Middle frontal gyrus (tissue), 1 donor: Measurements from ENCODE around the gene TIMM17A.

Experiments used
- DNase-seq: peaks from one replicate; pipeline ENCODE4 v3.0.0-alpha.2; 2015; ENCODE audit warnings: low spot score; ENCODE audit errors: extremely low spot score

TIMM17A gene

GRCh38 chr1:201955009-201955728 is at the start of gene TIMM17A:
TIMM17A (plus strand) TSS chr1:201955503; CDS start chr1:201955527, 24 bp downstream.
- peak; percentile 98 for DNase-seq

- no peak for DNase-seq
These were observed 49.0 kb upstream of the TIMM17A start for GRCh38 chr1:201906336-201906735.

- DNase-seq: no peak
These were observed 47.7 kb upstream of the TIMM17A start for GRCh38 chr1:201907621-201908020.

DNA sequence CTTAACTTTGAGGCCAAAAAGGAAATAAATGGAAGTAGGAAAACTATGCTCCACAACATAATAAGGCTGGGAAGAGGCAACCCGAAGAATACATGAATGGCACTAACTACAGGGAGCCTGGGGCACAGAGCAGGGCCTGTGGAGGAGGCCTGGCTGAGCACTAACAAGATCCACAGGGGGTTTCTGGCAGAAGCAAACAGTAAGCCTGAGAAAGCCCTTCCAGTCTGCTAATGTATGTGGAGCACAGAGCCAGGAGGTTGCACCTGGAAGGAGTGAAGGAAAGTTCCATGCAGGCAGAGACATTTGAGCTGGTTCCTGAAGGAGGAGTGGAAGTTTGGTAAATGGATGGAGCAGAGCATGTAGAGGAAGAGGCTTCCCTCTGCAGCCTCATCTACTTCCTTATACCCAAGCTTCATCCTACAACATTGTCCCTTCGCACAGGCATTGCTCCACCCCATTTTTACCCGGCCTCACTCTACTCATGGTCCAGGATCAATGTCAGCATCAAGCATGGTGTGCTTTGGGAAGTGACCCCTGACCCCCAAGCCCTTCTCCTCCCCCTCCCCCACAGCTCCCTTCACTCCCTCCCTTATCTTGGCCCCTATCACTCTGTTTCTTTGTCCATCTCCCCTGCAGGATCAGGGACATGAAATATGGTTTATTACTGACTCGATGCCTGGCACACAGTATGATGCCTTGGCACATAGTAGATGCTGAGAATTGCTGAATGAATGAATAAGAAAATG is 43.3 kb upstream of the TIMM17A start:
- no peak for DNase-seq

DNA sequence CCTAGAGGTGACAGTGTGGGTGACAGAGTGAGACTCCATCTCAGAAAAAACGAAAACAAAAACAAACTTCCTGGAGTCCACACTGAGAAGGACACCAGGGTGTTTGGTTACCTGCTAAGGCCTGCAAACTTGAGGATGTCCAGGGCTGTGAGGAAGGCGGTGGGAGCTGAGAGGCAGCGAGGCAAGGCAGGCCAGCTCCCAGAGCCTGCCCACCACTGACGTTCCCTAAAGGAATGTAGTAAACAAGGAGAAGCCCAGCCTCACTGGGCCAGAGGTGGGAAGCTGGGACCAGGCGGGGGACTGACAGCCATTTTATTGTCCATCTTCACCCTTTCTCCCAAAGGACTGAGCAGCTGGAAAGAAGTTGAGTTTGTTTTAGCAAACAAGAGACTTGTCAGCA is 42.5 kb upstream of the TIMM17A start:
- DNase-seq: no peak

DNA sequence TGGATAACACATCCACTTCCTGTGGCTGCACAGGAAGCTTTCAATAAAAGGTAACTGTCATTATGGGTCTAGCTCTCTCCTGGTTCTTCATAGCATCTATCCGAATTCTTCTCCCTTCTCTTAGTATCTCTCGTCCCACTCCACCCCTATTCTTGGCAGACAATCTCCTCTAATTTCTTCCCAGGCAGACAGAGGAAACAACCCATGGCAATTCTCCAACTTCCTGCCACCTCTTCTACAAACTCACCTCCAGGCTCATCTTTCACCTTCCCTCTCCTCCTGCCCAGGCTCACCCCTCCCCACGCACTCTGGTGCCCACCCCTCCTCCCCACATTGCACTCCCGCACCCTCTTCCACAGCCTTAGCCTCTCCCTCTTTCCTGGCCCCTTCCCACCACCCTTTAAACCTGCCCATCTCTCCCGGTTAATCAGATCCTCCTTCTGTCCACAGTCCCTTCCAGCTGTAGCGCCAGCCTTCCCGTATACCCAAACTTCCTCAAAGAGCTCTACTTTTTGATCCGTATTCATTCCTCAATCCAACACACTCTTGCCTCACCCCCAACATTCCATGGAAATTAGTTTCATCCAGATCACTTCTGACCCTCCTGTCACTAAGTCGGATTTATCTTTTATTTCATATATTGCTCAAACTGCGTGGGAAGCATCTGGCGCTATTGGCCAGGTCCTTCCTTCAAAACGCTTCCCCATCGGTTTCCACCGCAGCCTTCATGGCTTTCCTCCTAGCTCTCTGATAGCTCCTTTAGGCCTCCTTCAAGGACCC is 40.7 kb upstream of the TIMM17A start:
- DNase-seq: no peak

- no peak for DNase-seq
These were observed 38.6 kb upstream of the TIMM17A start for GRCh38 chr1:201916649-201917249.

DNA sequence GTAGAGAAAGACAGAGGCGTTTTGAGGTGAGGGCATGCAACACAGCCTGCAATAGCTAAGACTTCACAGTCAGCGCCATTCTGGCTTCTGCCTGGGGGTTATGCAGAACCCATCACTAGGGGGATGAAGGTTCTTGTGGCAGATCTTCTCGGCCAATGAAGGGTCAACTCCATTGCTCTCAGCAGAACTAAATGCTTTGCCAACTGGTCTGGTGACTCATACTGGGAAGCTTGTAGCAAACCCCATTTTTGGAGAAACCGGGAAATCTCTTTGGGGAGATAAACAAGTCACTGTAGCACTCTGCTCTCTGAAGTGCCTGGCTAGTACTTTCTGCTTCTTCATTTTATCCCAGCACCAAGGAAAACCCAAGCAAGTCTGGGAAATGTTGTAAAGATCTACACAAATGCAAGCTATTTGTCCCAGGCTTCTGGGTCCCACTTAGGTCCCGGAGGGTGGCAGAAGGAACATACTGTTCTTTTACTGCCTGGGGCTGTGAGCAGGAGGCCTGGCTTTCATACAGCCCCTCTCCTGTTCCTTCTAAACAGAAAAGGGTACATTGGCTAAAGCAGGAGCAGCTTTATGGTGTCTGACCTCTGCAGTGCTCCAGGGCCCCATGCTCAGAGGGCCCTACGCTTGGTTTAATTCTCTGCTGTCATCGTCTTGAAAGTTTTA is 37.8 kb upstream of the TIMM17A start:
- no peak for DNase-seq

- no peak for DNase-seq
These were observed 37.0 kb upstream of the TIMM17A start for GRCh38 chr1:201918343-201918742.

GRCh38 chr1:201921952-201922558 is 33.2 kb upstream of the TIMM17A start:
- DNase-seq: no peak

DNA sequence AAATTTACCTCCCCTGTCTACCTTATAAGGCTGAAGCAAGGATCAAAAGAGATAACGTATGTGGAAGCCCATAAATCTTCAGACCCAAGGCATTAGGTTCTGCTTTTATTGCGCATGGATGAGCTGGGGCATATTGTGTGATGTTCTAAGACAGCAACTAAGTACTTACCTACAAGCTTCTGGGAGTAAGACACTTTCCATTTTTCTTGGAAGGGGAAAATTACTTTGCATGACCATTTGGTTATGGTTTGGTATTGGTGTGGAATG is 30.1 kb upstream of the TIMM17A start:
- no peak for DNase-seq

DNA sequence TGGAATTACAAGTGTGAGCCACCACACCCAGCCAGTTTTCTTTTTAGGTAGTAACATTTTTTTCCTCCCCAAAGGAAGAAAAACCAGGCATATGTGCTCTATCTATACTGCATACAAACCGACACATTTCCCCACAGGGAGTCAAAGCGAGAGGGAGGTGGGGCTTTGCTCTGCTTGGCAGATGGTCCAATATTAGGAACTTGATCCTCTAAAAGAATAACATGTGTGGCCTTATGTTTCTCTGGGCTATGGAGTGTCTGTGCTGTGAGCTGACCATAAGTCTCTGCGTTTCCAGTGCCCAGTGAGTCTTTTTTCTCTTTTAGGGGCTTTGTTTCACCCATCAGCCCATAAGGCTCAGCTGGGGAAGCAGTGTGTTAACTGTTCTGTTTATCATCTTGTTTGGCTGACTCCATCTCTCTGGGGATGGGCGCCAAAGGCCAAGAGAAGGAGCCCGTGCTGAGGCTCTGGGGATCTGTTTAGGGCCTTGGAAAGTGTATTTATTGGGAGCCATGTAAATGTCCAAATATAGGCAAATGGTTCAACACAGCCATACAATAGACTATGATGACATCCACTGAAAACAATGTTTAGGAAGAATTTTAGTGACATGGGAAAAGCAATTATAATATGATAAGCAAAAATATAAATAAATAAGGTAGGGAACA is 29.2 kb upstream of the TIMM17A start:
- DNase-seq: no peak

- DNase-seq: no peak
These were observed 27.0 kb upstream of the TIMM17A start for GRCh38 chr1:201928266-201928665.

- no peak for DNase-seq
These were observed 25.2 kb upstream of the TIMM17A start for GRCh38 chr1:201930137-201930536.

GRCh38 chr1:201930803-201931202 is 24.5 kb upstream of the TIMM17A start:
- no peak for DNase-seq

DNA sequence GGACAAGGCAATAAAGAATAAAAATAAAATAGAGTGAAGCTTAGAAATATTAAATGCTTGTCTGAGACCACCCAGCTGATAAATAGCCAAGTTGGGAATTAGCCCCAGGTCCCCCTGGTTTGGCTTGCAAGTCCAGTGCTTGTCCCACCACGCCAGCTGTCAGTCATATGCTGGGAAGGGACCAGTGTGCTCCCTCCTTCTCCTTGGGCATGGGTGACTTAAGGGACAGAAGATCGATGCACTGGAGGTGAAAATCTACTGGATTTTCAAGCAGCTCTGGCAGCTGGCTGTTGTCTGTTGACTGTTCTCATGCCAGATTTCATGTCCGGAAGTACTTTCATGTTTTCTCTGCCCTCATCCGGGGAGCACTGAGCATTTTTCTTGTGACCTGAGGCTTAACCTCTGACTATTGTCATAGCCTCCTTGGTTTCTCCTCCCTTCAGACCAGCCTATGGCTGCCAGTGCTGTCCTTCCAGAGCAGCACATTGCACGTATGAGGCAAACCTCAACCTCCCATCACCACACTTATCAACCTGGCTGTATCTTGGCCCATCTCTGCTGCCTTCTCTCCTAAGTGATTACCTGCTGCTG is 21.4 kb upstream of the TIMM17A start:
- no peak for DNase-seq

DNA sequence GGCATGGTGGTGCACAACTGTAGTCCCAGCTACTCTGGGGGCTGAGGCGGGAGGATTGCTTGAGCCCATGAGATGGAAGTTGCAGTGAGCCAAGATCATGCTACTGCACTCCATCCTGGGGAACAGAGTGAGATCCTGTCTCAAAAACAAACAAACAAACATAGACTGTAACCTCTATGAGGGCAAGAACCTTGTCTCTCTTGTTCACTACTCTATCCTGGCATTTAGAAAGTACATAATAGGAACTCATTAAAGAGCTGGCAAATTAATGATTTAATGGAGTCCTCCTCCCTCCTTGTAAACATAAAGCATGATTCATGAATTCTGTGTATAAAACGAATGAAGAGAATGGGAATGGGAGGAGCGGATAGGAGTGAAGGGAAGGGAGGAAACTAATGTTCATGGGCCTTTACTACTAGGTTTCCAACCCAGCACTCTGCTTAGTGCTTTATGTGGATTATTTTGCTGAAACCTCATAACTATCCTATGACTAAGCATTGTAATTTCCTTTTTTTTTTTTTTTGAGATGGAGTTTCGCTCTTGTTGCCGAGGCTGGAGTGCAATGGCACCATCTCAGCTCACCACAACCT is 17.6 kb upstream of the TIMM17A start:
- no peak for DNase-seq

GRCh38 chr1:201938440-201939035 is 16.8 kb upstream of the TIMM17A start:
- DNase-seq: no peak

DNA sequence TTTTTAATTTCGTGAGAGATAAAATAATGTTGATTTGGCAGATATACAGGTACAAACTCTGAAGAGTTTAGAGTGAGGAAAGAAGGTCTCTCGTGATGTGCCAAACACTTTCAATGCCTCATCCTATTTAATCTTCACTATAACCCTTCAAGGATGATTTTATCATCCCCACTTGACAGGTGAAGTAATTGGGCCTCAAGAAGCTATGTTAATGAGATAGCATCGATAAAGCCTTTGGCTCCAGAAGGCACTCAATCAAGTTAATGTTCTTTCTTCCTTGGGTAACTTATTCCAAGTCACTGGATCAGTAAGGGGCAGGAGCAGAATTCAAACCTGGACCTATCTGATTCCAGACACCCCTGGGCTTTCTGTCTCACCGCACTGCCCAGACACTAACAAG is 16.2 kb upstream of the TIMM17A start:
- no peak for DNase-seq
